GM21367 (cell line): Measurements from ENCODE around the gene MSL3B.
"Not testable (repeated sequence)": the region's sequence is repeated elsewhere in the genome, so short reads cannot be mapped to it uniquely, and the experiment has no call there.

Experiments used
- ATAC-seq: cut with Tn5 transposase; IDR thresholded peaks from one replicate; pipeline ENCODE4 v1.9.1; 2021; ENCODE audit not compliant: unreplicated experiment

The MSL3B gene

DNA sequence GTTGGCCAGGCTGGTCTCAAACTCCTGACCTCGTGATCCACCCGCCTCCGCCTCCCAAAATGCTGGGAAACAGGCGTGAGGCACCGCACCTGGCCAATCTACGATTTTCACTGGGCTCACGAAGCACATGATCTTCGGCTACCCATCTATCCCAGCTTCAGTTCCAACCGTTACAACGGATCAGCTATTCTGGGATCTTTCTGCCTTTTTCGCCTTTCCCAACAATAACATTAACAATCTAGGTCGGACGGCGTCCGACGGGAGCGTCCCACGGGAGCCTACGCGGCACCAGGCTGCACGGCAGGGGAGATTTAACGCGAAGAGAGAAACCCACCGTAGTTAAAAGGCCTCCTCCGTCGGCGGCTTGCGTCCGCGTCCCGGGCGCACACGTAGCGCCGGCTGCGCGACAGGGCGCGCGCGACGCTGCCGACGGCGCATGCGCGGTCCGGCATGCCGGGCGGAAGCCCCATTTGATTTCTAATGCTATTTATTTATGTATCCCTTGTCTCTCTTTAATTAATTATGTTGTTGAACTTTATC lies at the start of gene MSL3B:
Gene MSL3B, minus strand, starts transcription at position 394 of the 540 bp plus-strand sequence.
- ATAC-seq = peak; percentile 73

DNA sequence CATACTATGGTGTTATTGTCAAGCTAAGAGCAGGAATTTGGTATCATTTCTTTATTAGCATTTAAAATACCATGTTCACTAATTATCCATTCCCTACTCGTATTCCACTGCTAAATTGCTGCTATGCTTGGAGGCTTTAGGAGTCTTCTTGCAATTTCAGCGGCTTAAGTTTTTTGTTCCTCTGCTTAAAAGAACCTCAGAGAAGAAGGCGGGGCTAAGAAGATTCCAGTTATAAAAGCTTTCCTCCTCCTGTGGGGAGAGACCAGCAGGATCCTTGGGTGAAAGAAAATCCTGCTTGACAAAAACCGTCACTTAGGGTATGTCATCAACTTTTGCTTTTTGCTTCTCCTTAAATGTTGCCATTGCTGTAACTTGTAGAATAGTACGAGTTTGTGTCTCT lies 48.9 kb upstream of the MSL3B start, which contains the start of gene TRPM8:
Gene TRPM8, plus strand, starts transcription at position 258 of the 400 bp plus-strand sequence. CDS start 9,165 bp downstream, outside the sequence.
- ATAC-seq = no peak

DNA sequence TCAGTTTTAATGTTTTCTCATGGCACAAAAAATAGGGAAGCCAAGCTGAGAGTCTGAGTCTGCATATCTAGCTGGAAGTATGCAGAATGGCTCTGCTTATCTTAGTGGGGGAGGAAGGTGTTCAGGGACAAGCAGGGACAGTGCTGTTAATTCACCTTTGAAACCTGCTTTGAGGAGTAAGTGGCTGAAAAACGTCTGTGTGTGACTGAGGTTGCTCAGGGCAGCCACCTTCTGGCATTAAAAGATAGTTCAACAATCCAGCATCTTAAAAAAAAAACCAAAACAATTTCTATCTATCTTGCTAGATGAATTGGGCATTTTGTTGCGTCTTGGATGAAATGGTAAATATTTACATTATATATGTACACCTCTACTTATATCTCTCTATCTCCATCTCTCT lies 46.9 kb upstream of the MSL3B start:
- ATAC-seq = no peak

DNA sequence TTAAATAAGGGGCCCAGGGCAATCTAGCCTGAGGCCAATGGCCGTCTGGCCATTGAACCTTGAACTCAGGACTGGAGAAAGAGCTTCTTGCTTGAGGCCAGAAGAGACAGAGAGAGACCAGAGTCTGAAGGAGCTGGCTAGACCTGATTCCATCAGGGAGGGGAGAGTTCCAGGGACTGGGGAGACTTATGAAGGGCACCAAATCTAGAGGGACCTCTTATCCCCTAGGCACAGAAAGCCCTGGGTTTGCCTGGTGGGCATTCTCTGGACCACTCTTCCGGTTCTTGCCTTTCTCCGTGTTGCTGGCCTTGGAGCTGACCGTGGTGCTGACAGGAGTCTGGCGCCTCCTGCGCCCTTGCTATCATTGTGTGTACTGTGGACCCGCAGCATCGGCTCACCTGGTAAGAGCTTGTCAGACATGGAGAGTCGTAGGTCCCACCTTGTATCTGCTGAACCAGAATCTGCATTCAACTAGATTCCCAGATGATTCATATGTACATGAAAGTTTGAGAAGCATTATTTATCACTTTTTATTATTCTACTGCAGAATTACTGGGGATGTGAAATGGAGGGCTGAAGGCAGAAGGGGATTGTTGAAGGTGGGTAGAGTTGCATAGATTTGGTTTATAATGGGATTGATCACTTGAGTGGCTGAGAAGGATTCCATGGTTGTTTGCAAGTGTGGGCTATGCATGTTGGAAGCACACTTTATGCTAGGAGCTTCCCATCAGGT lies 44.7 kb upstream of the MSL3B start:
- no peak for ATAC-seq

DNA sequence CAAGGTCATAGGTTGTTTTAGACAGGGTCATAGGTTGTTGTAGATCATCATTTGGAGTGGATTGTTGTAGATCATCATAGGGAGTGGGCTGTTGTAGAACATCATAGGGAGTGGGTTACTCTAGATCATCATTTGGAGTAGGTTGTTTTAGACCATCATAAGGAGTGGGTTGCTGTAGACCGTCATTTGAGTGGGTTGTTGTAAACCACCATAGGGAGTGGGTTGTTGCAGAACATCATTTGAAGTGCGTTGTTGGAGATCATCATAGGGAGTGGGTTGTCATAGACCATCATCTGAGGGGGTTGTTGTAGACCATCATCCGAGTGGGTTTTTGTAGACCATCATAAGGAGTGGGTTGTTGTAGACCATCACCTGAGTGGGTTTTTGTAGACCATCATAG lies 39.4 kb upstream of the MSL3B start:
- no peak for ATAC-seq

DNA sequence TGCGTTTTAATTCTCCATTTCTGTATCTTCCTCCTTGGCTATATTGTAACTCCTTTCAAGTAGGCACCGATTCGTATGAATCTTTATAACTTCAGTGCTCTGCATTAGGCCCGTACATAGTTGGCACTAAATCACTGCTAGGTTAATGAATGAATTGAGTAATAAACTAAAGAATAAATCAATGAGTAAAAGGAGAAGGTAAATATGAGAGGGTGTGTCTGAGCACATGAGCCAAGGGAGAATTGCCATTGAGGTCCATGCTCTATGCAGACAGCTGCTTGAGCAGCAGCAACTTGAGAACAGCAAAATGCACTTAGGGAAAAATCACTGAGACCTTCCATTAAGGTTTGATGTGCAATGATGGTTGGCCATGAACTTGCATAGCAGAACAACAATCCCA lies 37.8 kb upstream of the MSL3B start:
- ATAC-seq = no peak

DNA sequence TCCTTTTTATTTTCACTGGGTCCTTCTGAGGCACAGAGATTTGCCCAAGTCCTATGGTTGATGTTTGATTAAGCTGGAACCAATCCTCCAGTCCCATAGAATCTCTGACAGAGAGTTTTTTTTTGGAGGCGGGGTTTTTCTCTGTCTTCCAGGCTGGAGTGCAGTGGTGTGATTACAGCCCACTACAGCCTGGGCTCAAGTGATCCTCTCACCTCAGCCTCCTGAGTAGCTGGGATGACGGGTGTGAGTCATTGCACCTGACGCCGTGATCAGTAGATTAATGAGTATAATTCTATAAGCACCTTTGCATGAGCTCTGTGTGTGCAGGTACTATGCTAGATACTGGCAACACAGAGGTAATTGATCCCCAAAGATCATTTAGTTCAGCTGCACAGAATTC lies 33.7 kb upstream of the MSL3B start:
- no peak for ATAC-seq

DNA sequence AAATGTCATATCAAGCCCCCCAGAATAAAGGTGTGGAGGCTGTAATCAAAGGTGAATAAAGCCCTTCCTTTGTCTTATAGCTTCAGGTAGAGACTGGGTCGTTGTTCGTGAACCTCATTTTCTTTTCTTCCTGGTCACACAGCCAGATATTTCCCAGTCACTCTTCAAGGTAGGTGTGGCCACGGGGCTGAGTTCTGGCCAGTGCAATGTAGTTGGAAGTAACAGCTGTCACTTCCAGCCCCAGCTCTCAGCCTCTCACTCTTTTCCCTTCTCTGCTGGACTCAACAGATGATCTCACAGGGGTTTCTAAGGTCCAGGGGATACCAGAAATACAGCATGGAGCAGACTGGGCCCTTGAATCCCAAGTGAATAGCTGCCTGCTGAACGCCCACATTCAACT lies 33.2 kb upstream of the MSL3B start:
- ATAC-seq = no peak

DNA sequence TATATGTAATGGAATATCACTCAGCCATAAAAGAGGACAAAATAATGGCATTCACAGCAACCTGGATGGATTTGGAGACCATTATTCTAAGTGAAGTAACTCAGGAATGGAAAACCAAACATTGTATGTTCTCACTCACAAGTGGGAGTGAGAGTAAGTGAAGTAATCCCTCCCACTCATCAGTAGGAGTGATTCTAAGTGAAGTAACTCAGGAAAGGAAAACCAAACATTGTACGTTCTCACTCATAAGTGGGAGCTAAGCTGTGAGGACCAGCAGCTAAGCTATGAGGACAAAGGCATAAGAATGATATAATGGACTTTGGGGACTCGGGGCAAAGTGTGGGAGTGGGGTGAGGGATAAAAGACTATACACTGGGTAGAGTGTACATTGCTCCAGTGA lies 28.1 kb upstream of the MSL3B start:
- ATAC-seq = not testable (repeated sequence)

DNA sequence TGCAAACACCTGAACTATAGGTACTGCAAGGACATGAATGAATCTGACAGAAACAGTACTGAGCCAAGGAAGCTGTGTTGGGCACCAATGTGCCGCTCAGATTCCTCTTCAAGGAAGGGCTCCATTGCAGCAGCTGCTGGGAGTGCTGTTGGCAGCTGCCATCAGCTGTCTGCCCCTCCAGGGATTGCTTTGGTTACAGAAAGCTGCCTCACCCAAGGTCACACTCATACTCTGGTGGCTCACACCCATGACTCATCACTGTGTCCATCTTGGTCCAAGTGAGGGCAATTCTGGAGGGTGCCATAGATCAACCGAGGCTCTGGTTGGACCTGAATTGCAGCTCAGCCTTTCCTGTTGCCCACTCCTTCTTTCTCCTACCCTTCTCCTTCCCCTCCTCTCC lies 24.6 kb upstream of the MSL3B start:
- ATAC-seq = no peak

DNA sequence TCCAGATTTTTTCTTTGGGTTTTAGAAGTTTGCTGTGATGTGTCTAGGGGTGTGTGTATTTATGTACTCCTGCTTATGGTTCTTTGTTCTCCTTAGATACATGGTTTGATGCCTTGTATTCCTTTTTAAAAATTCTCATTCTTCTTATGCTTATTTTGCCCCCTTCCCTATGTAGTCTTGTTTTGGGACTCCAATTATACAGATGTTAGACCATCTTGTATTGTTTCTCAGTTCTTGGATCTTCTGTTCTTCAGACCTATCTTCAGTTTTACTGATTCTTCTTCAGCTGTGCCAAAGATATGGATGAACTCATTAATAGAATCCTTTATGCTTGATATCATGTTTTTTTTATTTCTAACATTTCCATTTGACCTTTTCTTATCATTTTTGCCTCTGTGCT lies 14.2 kb upstream of the MSL3B start:
- no peak for ATAC-seq

DNA sequence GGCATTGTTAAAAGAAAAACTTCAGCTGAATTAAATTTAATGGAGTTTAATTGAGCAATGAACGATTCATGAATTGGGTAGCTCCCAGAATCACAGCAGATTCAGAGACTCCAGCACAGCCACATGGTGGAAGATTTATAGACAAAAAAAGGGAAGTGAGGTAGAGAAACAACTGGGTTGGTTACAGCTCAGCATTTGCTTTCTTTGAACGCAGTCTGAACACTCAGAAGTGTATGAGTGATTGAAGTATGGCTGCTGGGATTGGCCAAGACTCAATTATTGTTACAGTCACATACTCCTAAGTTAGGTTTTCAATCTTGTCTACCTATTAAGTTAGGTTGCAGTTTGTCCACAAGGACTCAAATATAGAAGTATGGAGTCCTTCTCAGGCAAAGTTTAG lies 3.9 kb upstream of the MSL3B start:
- ATAC-seq = not testable (repeated sequence)

DNA sequence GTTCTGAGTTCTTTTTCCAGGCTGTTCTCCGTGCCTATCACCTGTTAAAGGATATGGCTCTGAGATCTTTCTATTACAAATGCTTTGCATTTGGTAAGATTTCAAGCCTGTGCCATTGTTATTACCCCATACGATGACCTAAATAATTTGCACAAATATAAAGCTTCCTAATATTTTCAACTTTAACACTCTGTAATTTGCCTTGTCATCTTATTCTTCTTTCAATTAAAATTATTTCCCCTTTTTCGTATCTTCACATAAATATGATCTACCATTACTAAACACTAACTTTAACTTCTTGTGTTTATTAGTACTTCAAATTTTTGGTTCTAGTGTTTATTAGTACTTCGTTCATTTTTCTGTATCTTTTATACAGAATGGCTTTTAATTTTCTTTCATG lies 3.2 kb upstream of the MSL3B start:
- ATAC-seq = no peak

DNA sequence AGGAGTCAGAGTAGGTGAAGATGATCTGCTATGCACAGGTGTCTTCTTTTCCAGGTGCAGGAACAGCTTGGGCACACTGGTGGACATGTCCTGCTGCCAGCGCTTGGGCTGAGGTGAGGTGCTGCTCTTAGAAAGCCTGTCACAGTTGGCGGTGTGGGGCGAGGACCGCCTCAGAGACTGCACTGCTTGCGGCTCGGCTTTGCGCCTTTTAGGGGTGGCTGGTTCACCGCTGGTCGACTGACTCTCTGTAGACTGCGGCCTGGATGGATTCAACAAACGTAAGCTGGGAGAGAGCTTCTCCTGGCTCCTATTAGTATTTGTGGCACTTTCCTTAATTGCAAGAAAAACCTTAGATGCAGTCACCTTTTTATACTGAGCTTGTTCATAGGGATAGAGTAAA lies 1.7 kb downstream of the MSL3B start:
- no peak for ATAC-seq

DNA sequence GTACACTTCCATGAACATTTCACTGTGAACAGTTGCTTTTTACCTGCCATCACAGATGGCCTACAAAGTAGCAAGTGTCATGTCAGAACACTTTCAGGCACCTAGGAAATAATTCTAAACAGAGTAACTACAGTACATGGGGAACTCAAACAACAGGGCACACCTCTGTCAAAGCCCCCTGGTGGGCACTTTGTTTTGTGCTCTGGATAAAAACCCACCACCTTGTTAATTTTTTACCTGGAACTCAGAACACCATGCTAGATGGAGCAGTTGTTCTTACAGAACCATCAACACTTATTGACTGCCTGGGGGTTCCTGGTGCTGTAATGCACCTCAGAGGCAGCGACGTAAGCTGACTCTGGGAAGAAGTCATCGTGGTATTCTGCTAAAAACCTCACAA lies 2.3 kb downstream of the MSL3B start:
- no peak for ATAC-seq

DNA sequence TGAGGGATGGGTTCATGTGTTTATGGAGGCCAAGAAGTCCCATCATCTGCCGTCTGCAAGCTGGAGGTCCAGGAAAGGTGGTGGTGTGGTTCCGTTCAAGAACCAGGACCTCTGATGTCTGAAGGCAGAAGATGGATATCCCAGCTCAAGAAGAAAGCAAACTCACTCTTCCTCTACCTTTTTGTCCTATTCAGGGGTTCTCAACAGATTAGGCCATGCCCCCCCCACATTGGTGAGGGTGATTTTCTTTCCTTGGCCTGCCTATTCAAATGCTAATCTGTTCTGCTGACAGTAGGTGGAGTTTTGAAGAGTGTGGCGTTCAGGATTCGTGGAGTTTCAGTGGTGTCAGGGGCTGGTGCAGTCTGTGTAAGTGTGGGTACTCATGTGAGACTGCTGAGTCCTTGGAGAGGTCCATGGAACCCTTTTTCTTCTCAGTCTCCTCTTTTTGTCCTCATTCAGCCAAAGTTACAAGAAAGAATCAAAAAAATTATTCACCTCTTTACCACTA lies 5.9 kb downstream of the MSL3B start:
- ATAC-seq = no peak

DNA sequence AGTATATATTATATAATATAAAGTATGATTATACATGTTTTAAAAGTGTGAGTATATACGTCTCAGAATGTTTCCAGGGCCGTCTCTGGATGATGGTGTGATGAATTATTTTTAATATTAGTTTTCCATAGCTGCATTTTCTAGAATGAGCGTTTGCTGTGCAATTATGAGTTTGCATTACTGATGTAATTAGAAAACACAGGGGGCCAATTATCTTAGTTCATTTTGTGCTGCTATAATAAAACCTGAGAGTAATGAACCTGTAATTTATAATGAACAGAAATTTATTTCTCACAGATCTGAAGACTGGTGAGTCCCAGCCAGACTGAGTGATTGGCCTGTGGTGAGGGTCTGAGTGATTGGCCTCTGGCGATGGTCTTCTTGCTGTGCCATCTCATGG lies 9.9 kb downstream of the MSL3B start:
- no peak for ATAC-seq

DNA sequence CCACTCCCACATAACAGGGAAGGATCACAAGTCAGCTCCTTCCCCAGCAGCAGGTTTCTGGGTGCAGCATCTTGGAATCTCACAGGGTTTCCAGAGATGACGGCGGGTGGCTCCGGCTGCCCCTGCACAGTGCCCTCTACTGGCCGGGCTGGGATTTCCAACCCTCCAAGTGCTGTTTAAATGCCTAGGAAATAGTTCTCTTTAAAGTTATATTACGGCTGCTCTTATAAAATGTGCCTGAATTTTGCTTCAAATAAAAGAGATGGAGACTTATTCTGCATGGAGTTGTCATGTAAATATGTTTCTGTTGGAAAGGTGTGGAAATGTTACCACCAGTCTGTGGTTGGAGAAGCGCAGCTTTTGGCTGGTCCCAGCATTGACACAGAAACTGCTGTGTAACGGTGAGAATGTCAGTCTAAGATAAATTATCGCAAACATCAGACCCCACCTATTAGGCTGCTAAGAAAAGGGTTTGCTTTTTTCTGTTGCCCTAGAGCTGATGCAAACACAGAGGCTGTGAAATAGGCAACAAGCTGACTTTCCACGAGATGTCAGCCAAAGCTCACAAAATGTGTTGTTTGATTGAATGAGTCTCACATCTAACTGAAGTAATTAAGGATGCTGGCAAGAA lies 10.6 kb downstream of the MSL3B start:
- no peak for ATAC-seq

DNA sequence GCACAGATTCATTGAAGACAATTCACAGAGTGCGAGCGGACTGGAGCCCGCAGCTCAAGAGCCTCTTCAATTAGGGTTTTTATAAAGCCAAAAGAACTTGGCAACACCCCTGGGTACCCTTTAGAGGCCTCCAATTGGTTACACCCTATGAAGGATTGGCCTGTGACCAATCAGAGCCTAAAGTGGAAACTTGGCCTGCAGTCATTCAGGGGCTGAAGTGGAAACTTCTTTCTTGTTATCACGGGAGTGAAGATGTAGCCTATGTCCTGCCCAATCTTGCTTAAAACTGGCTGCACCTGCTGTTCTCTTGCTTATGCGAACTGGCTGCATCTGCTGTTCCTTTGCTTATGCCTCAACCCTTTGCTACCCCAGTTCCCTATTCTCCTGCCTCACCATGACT lies 12.0 kb downstream of the MSL3B start:
- no peak for ATAC-seq

DNA sequence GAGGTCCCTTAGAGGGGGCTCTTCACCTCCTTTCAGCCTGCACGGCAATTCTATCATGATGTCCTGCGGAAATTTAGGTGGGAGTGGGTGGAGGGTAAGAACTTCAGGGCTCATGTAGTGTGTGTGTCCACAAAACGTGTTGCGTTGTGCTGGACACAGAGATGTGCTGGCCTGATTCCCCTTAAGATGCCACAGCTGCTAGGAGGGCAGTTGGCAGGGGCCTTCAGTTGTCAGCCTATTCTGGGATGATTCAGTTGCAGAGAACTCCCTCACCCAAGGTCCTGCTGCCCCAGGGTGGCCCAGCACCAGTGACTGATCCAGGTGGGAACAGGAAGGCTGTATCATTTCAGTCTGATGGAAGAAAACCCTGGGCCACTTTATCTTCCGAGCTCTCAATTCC lies 12.8 kb downstream of the MSL3B start:
- no peak for ATAC-seq

DNA sequence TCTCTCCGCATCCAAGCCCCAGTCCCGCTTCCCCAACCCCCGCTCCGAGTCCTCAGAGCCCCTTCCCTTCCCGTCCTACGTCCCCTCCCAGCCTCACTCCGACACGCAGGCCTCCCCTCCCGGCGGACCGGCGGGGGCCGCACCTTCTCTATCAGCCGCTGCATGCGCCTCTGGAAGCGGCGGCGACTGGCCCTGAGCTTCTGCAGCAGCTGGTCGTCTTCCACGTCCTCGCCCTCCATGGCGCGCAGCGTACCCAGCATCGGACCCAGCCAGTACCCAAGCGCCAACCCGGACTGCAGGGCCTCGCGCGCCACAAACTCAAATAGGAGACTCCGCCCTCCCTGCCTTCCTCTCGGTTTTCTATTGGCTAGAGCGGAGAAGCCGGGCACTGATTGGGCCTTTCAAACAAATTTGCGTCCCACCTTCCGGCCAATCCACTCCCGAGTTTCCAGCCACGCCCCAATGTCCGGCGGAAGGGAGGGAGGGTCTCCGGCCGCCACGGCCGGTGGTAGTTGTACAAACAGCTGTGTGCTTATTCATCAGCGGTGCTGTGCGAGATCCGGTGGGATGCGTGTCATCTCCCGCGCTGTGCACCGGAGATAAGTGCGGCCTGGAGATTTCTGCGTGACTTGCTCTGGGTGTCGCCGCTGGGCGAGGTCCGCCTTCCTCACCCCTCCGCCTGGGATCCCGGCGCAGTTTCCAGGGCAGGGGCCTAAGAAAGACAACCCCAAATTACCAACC lies 13.8 kb downstream of the MSL3B start, which contains the start of gene HJURP:
Gene HJURP, minus strand, starts transcription at position 295 of the 741 bp plus-strand sequence. Its CDS starts 35 bp downstream, at position 260.
- peak; percentile 94 for ATAC-seq

DNA sequence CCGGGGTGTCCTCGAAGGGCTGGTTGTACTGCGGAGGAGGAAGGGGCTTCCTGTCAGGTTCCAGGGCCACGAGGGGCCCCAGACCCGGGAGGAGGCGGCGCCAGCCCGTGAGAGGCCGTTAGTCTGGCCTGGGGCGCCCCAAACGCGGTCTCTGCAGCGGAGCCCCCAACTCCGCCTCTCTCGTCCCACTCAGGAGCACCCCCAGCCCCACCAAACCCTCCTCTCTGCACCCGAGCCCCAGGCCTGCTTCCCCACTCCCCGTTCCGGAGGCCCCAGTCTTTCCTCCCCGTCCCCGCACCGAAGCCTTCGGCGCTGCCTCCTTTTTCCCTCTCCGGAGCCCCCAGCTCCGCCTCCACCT lies 14.3 kb downstream of the MSL3B start:
- no peak for ATAC-seq
